Measurements from ENCODE around the gene RGS19.

RGS19 gene

GRCh38 chr20:64108731-64109681 is 29.7 kb upstream of the RGS19 start:
- no peak for DNase-seq

GRCh38 chr20:64107736-64108457 is 28.6 kb upstream of the RGS19 start:
- no peak for DNase-seq

- peak in 10 of 56 donors; percentile 14 to 59 (median 38) for DNase-seq
Observed at GRCh38 chr20:64106981-64107735, 27.8 kb upstream of the RGS19 start, which contains the start of gene NPBWR2. TSS of gene NPBWR2 (minus strand) at chr20:64107565. CDS start at chr20:64106831, 734 bp downstream.

GRCh38 chr20:64106435-64106961 is 27.2 kb upstream of the RGS19 start:
- DNase-seq = no peak

- DNase-seq = no peak
Observed at GRCh38 chr20:64105846-64106434, 26.6 kb upstream of the RGS19 start.

GRCh38 chr20:64104667-64105451 is 25.5 kb upstream of the RGS19 start:
- no peak for DNase-seq

- DNase-seq = no peak
Observed at GRCh38 chr20:64103871-64104666, 24.8 kb upstream of the RGS19 start.

GRCh38 chr20:64102647-64103354 is 23.5 kb upstream of the RGS19 start:
- peak in 9 of 56 donors; percentile 17 to 72 (median 47) for DNase-seq

- peak in 2 of 56 donors; percentile 17 to 44 for DNase-seq
Observed at GRCh38 chr20:64101731-64102621, 22.7 kb upstream of the RGS19 start.

- no peak for DNase-seq
Observed at GRCh38 chr20:64100946-64101688, 21.8 kb upstream of the RGS19 start.

- DNase-seq = no peak
Observed at GRCh38 chr20:64100566-64100888, 21.2 kb upstream of the RGS19 start.

- no peak for DNase-seq
Observed at GRCh38 chr20:64099880-64100565, 20.7 kb upstream of the RGS19 start.

GRCh38 chr20:64099086-64099786 is 19.9 kb upstream of the RGS19 start:
- DNase-seq = peak in 14 of 56 donors; percentile 23 to 56 (median 34)

- no peak for DNase-seq
Observed at GRCh38 chr20:64098471-64099013, 19.2 kb upstream of the RGS19 start.

GRCh38 chr20:64096535-64096934 is 17.2 kb upstream of the RGS19 start:
- DNase-seq = no peak

Measured in nucleus accumbens (tissue), 56 donors.